ENCODE data around the gene MRPS35.

Gene MRPS35

GRCh38 chr12:27802936-27803335 lies 92.3 kb downstream of the MRPS35 start:
- no peak for DNase-seq (ENCODE audit: low read depth)
- TF ChIP-seq CTCF (conservative IDR thresholded peaks at IDR 0.05; ENCODE audit: low read depth, low read length) = no peak
- H3K4me3 ChIP-seq (ENCODE audit: low read depth, low read length) = no peak overlapping the region

- TF ChIP-seq CTCF (conservative IDR thresholded peaks at IDR 0.05; ENCODE audit: low read depth, low read length) = no peak
- no peak for DNase-seq (ENCODE audit: low read depth)
- H3K4me3 ChIP-seq (ENCODE audit: low read depth, low read length) = no peak overlapping the region
Measured at GRCh38 chr12:27805238-27805637, 94.6 kb downstream of the MRPS35 start.
